WTC11 (cell line): Measurements from ENCODE around the gene RALA. TPM values are rescaled to one million over a fixed set of nuclear protein-coding genes. Genes with fewer than 3 reads are reported as not detected.
A peak's percentile ranks its signal among the peaks of the same experiment; 100 is the strongest.

Experiments
- ATAC-seq: fragments of 200-7000 bp; cut with Tn5 transposase; 2 replicates; pipeline ENCODE4 v1.10.0; 2021; ENCODE audit warnings: mild to moderate bottlenecking, moderate library complexity
- CTCF ChIA-PET: fragments of 300-600 bp; sonication (Branson Sonifier 250); formaldehyde crosslinking; loops from one replicate; lab custom pipeline; 2021; ENCODE audit warnings: antibody characterized with exemption; lab: Charles Lee
- POLR2A ChIA-PET: fragments of 350-600 bp; sonication (Branson Sonifier 250); formaldehyde crosslinking; loops from one replicate; lab custom pipeline; 2021; ENCODE audit warnings: antibody characterized with exemption; lab: Charles Lee
- DNase-seq: peaks from one replicate; pipeline ENCODE4 v3.0.0; 2021; ENCODE audit warnings: low spot score
- H3K27ac Mint-ChIP-seq: 2 replicates; pipeline ENCODE4 v1.8.0; 2021; ENCODE audit warnings: mixed read lengths
- H3K27me3 Mint-ChIP-seq: 2 replicates; pipeline ENCODE4 v1.8.0; 2021; ENCODE audit warnings: low read depth, mild to moderate bottlenecking, moderate library complexity, mixed read lengths
- H3K36me3 Mint-ChIP-seq: 2 replicates; pipeline ENCODE4 v1.8.0; 2021; ENCODE audit warnings: mixed read lengths
- H3K4me1 Mint-ChIP-seq: 2 replicates; pipeline ENCODE4 v1.8.0; 2022; ENCODE audit warnings: mixed read lengths
- H3K4me3 Mint-ChIP-seq: 2 replicates; pipeline ENCODE4 v1.8.0; 2021; ENCODE audit warnings: mild to moderate bottlenecking, moderate library complexity, mixed read lengths
- H3K9me3 Mint-ChIP-seq: 2 replicates; pipeline ENCODE4 v1.8.0; 2021; ENCODE audit warnings: mixed read lengths
- AFF4 ChIP-seq: sonication (generic); formaldehyde crosslinking; IDR thresholded peaks from 2 replicates; pipeline ENCODE4 v1.8.1; 2023; ENCODE audit warnings: mild to moderate bottlenecking, missing genetic modification reagents, borderline replicate concordance
- ELF4 ChIP-seq: sonication (generic); formaldehyde crosslinking; IDR thresholded peaks from 2 replicates; pipeline ENCODE4 v1.8.1; 2022; ENCODE audit warnings: low read depth, mild to moderate bottlenecking, moderate library complexity, missing genetic modification reagents
- ERG ChIP-seq: fragments of 250-450 bp; sonication (Bioruptor Pico); IDR thresholded peaks from 2 replicates; pipeline ENCODE4 v1.8.0; 2021; ENCODE audit warnings: mild to moderate bottlenecking
- GTF2I ChIP-seq: fragments of 250-450 bp; sonication (Bioruptor Pico); conservative IDR thresholded peaks from 2 replicates; pipeline ENCODE4 v1.4.0; 2021; ENCODE audit warnings: mild to moderate bottlenecking
- IRF2 ChIP-seq: sonication (generic); formaldehyde crosslinking; IDR thresholded peaks from 2 replicates; pipeline ENCODE4 v1.8.0; 2022; ENCODE audit warnings: low read depth, missing genetic modification reagents, borderline replicate concordance
- PREB ChIP-seq: sonication (generic); formaldehyde crosslinking; IDR thresholded peaks from 2 replicates; pipeline ENCODE4 v1.8.1; 2022; ENCODE audit warnings: mild to moderate bottlenecking, missing genetic modification reagents, moderate library complexity, borderline replicate concordance
- SMAD3 ChIP-seq: sonication (generic); formaldehyde crosslinking; IDR thresholded peaks from 2 replicates; pipeline ENCODE4 v1.8.0; 2022; ENCODE audit warnings: missing genetic modification reagents, mild to moderate bottlenecking, borderline replicate concordance
- TCF7 ChIP-seq: sonication (generic); formaldehyde crosslinking; IDR thresholded peaks from 2 replicates; pipeline ENCODE4 v1.8.0; 2022; ENCODE audit warnings: mild to moderate bottlenecking, low read depth, missing genetic modification reagents, moderate library complexity
- TP53 ChIP-seq: sonication (generic); formaldehyde crosslinking; IDR thresholded peaks from 2 replicates; pipeline ENCODE4 v1.8.1; 2023; ENCODE audit warnings: mild to moderate bottlenecking, missing genetic modification reagents
- ZNF121 ChIP-seq: sonication (generic); formaldehyde crosslinking; IDR thresholded peaks from 2 replicates; pipeline ENCODE4 v1.8.0; 2023; ENCODE audit warnings: missing genetic modification reagents
- ZNF425 ChIP-seq: fragments of 250-450 bp; sonication (Bioruptor Pico); conservative IDR thresholded peaks from 2 replicates; pipeline ENCODE4 v1.9.0; 2021; ENCODE audit warnings: mild to moderate bottlenecking
- ZNF512 ChIP-seq: sonication (generic); formaldehyde crosslinking; IDR thresholded peaks from 2 replicates; pipeline ENCODE4 v1.8.1; 2022; ENCODE audit warnings: missing genetic modification reagents, borderline replicate concordance
- total RNA-seq: library from RNA; stranded (reverse); gene quantifications from 3 replicates; pipeline ENCODE4 v1.2.3, GENCODE V29; 2021

Gene RALA
- total RNA-seq, 1 experiment from 2014 or later = 57.3 TPM

- no peak for DNase-seq
- TF ChIP-seq ELF4 (CRISPR knock-in tag) = no peak
- no peak for TF ChIP-seq TP53
- Mint-ChIP-seq H3K4me1 (peaks cover 37% of the 10 kb centered on the region), H3K27ac (peak overlapping the region; percentile 5; the same call in 1 of the 2 replicates), H3K36me3 (no peaks in the 10 kb centered on the region), H3K27me3 (no peaks in the 10 kb centered on the region), H3K9me3 (no peaks in the 10 kb centered on the region), H3K4me3 (peak overlapping the region; percentile 86)
- ChIA-PET CTCF (interaction anchor here (0.7 to 4.1 kb wide), 6 partner anchors 12 to 124 kb away, joined by 3 to 31 read pairs (median 6); no protein-coding TSS in a partner anchor), POLR2A (interaction anchor here (0.5 to 3.1 kb wide), 4 partner anchors 8 to 112 kb away, joined by 3 to 21 read pairs (median 10); no protein-coding TSS in a partner anchor)
- ATAC-seq = no peak
Measured at GRCh38 chr7:39621784-39622411, 1.5 kb upstream of the RALA start.

GRCh38 chr7:39622609-39623008, 763 bp upstream of the RALA start:
- H3K4me1 Mint-ChIP-seq = peaks cover 44% of the 10 kb centered on the region
- peak overlapping the region; percentile 86 for H3K4me3 Mint-ChIP-seq
- TF ChIP-seq ZNF121 (CRISPR knock-in tag) = no peak
- TF ChIP-seq ZNF512 (CRISPR knock-in tag) = no peak
- TF ChIP-seq IRF2 (CRISPR knock-in tag) = no peak
- no peak for TF ChIP-seq TCF7 (CRISPR knock-in tag)
- TF ChIP-seq AFF4 (CRISPR knock-in tag) = no peak
- TF ChIP-seq SMAD3 (CRISPR knock-in tag) = no peak
- TF ChIP-seq ZNF425 = no peak
- no peak for TF ChIP-seq GTF2I (CRISPR knock-in tag)
- TF ChIP-seq PREB (CRISPR knock-in tag) = no peak
- TF ChIP-seq ERG (CRISPR knock-in tag) = no peak
- ATAC-seq = no peak; the same call in 1 of the 2 replicates
- ChIA-PET CTCF (interaction anchor here (0.8 to 4.1 kb wide), 6 partner anchors 9 to 123 kb away, joined by 3 to 31 read pairs (median 6); no protein-coding TSS in a partner anchor), POLR2A (interaction anchor here (0.8 to 3.1 kb wide), 9 partner anchors 9 to 124 kb away, joined by 3 to 21 read pairs (median 3); no protein-coding TSS in a partner anchor)
- H3K9me3 Mint-ChIP-seq = no peaks in the 10 kb centered on the region
- H3K36me3 Mint-ChIP-seq = no peaks in the 10 kb centered on the region
- H3K27ac Mint-ChIP-seq = peak overlapping the region; percentile 91
- no peak for DNase-seq
- H3K27me3 Mint-ChIP-seq = no peaks in the 10 kb centered on the region
